Mesothelial cell of epicardium (in vitro differentiated cells): ENCODE results near the gene SOX5. TPM values are rescaled to one million over a fixed set of nuclear protein-coding genes. Genes with fewer than 3 reads are reported as not detected.
A peak's percentile ranks its signal among the peaks of the same experiment; 100 is the strongest.

Source experiments
- DNase-seq, 2 experiments: peaks; one replicate each; pipeline ENCODE4 v3.0.0; 2021; ENCODE audit warnings: low spot score in 2 of 2; ENCODE audit not compliant: unreplicated experiment in 2 of 2
- H3K27ac Mint-ChIP-seq: 2 replicates; pipeline ENCODE4 v1.8.0; 2021; ENCODE audit warnings: mixed read lengths
- H3K27me3 Mint-ChIP-seq: 2 replicates; pipeline ENCODE4 v1.8.0; 2021; ENCODE audit warnings: low read depth, mixed read lengths
- H3K36me3 Mint-ChIP-seq: 2 replicates; pipeline ENCODE4 v1.8.0; 2021; ENCODE audit warnings: mixed read lengths
- H3K4me1 Mint-ChIP-seq: 2 replicates; pipeline ENCODE4 v1.8.0; 2021; ENCODE audit warnings: mixed read lengths
- H3K4me3 Mint-ChIP-seq: 2 replicates; pipeline ENCODE4 v1.8.0; 2021; ENCODE audit warnings: mild to moderate bottlenecking, moderate library complexity, mixed read lengths
- H3K9me3 Mint-ChIP-seq: 2 replicates; pipeline ENCODE4 v1.8.0; 2021; ENCODE audit warnings: mixed read lengths
- total RNA-seq: library from RNA; stranded (reverse); gene quantifications from 3 replicates; pipeline ENCODE4 v1.2.1, GENCODE V29; 2021
- TF ChIP-seq, protein P1 (sequence below): fragments of 200-600 bp; sonication (generic); IDR thresholded peaks from one replicate; pipeline ENCODE4 v1.5.0; 2021; ENCODE audit warnings: antibody characterized with exemption; ENCODE audit not compliant: unreplicated experiment

SOX5 gene
- total RNA-seq, 1 donor from 2014 or later, result 18.4 TPM

- TF ChIP-seq, protein P1, sequence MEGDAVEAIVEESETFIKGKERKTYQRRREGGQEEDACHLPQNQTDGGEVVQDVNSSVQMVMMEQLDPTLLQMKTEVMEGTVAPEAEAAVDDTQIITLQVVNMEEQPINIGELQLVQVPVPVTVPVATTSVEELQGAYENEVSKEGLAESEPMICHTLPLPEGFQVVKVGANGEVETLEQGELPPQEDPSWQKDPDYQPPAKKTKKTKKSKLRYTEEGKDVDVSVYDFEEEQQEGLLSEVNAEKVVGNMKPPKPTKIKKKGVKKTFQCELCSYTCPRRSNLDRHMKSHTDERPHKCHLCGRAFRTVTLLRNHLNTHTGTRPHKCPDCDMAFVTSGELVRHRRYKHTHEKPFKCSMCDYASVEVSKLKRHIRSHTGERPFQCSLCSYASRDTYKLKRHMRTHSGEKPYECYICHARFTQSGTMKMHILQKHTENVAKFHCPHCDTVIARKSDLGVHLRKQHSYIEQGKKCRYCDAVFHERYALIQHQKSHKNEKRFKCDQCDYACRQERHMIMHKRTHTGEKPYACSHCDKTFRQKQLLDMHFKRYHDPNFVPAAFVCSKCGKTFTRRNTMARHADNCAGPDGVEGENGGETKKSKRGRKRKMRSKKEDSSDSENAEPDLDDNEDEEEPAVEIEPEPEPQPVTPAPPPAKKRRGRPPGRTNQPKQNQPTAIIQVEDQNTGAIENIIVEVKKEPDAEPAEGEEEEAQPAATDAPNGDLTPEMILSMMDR, result no peak
- Mint-ChIP-seq H3K4me3 (no peak overlapping the region), H3K9me3 (no peaks in the 10 kb centered on the region), H3K27me3 (no peaks in the 10 kb centered on the region), H3K4me1 (peaks cover 20% of the 10 kb centered on the region), H3K27ac (no peak overlapping the region), H3K36me3 (no peaks in the 10 kb centered on the region)
- no peak for DNase-seq
Observed at GRCh38 chr12:23758608-23759007, 190.9 kb downstream of the SOX5 start.

GRCh38 chr12:23757541-23757962 is 191.9 kb downstream of the SOX5 start:
- Mint-ChIP-seq H3K27me3 (no peaks in the 10 kb centered on the region), H3K36me3 (no peaks in the 10 kb centered on the region), H3K9me3 (no peaks in the 10 kb centered on the region), H3K27ac (peak overlapping the region; percentile 65), H3K4me3 (no peak overlapping the region), H3K4me1 (peaks cover 25% of the 10 kb centered on the region)
- DNase-seq, result no peak
- TF ChIP-seq, protein P1, result no peak

DNA sequence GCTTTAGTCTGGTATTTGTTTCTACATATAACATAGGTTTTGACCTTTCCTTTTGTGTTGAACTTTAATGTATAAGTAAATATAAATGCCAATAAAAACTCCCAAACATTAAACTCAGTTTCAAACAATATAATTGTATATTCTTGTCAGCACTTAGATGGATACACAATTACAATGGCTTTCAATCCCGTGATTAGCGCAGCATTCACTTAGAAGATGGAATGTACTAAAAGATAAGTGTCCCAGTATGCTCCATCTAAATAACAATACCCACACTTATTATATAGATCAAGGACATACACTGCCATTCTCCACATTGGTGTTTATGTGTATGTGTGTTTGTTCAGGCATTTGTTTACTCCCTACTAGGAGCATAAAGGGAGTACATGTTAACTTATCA is 193.1 kb downstream of the SOX5 start:
- no peak overlapping the region for H3K27ac Mint-ChIP-seq

GRCh38 chr12:23753628-23754365 is 195.7 kb downstream of the SOX5 start:
- H3K4me1 Mint-ChIP-seq, result peaks cover 28% of the 10 kb centered on the region

More for the DNA sequence above, 193.1 kb downstream of the SOX5 start:
- no peak for DNase-seq
- Mint-ChIP-seq H3K27me3 (no peaks in the 10 kb centered on the region), H3K36me3 (no peaks in the 10 kb centered on the region), H3K4me3 (no peak overlapping the region), H3K9me3 (no peaks in the 10 kb centered on the region), H3K4me1 (peaks cover 28% of the 10 kb centered on the region)
- TF ChIP-seq, protein P1, result no peak

DNA sequence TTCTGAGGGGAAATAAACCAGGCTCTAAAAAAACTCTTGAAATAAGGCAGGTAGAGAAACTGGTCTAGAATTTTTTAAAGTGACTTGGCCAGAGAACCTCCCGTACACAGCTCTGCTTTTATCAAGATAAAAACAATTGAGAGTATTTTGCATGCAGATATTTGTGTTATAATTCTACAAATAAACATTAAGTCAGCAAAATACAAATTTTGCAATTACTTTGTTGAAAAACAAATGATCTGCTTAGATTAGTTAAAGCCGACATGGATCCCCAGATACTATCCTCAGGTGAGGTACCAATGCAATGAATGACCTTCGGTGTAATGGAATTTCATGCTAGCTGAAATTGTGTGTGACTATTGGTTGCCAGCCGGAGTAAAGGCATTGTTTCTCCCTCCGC is 197.2 kb downstream of the SOX5 start:
- no peaks in the 10 kb centered on the region for H3K36me3 Mint-ChIP-seq
- no peak overlapping the region for H3K4me3 Mint-ChIP-seq
- no peak for DNase-seq
- TF ChIP-seq, protein P1, result no peak
- no peaks in the 10 kb centered on the region for H3K27me3 Mint-ChIP-seq
- H3K9me3 Mint-ChIP-seq, result peaks cover 1% of the 10 kb centered on the region
- H3K27ac Mint-ChIP-seq, result no peak overlapping the region
- H3K4me1 Mint-ChIP-seq, result peaks cover 20% of the 10 kb centered on the region

More at GRCh38 chr12:23753628-23754365, 195.7 kb downstream of the SOX5 start:
- H3K9me3 Mint-ChIP-seq, result no peaks in the 10 kb centered on the region
- no peak overlapping the region for H3K4me3 Mint-ChIP-seq
- no peaks in the 10 kb centered on the region for H3K27me3 Mint-ChIP-seq
- DNase-seq, result no peak
- TF ChIP-seq, protein P1, result no peak
- peak overlapping the region; percentile 51 for H3K27ac Mint-ChIP-seq
- H3K36me3 Mint-ChIP-seq, result no peaks in the 10 kb centered on the region
